Measurements from ENCODE around the gene LENEP. TPM values are rescaled to one million over a fixed set of nuclear protein-coding genes. Genes with fewer than 3 reads are reported as not detected.
A peak's percentile ranks its signal among the peaks of the same experiment; 100 is the strongest.

The LENEP gene
- total RNA-seq, 1 experiment from 2014 or later = 2.8 TPM

- Histone ChIP-seq H3K23me2 (ENCODE audit: insufficient read length, low read depth, low read length, poor library complexity, severe bottlenecking) (peaks cover 4% of the 10 kb centered on the region), H3T11ph (ENCODE audit: low read length) (no peak overlapping the region), H3K14ac (ENCODE audit: insufficient read depth, low read length) (no peak overlapping the region), H3K4me1 (ENCODE audit: insufficient read depth, low read length) (no peaks in the 10 kb centered on the region; the same call in 1 of the 2 replicates), H3K27ac (ENCODE audit: insufficient read length, low read depth, low read length) (no peak overlapping the region), H3K9ac (ENCODE audit: extremely low read depth, insufficient read length, low read length) (no peak overlapping the region), H4K8ac (replicated peaks; ENCODE audit: insufficient read length, low read depth, low read length) (no peak overlapping the region), H2AFZ (ENCODE audit: low read length) (no peak overlapping the region), H3K56ac (ENCODE audit: insufficient read length, low read depth, low read length) (no peak overlapping the region), H3K79me1 (ENCODE audit: insufficient read depth, low read depth, low read length, poor library complexity, severe bottlenecking) (no peaks in the 10 kb centered on the region), H4K5ac (ENCODE audit: insufficient read length, low read depth, low read length) (no peak overlapping the region), H2BK12ac (ENCODE audit: insufficient read length, low read depth, low read length) (no peak overlapping the region), H3K4ac (ENCODE audit: low read depth, low read length) (no peak overlapping the region), H2BK120ac (ENCODE audit: low read depth, low read length, poor library complexity, severe bottlenecking) (no peak overlapping the region), H3K18ac (ENCODE audit: insufficient read length, low read depth, low read length) (no peak overlapping the region), H3K23ac (ENCODE audit: insufficient read length, low read depth, low read length) (no peak overlapping the region), H4K91ac (ENCODE audit: insufficient read length, low read depth, low read length) (no peak overlapping the region), H2BK20ac (ENCODE audit: low read depth, low read length, poor library complexity, severe bottlenecking) (no peak overlapping the region), H3K9me3 (ENCODE audit: control insufficient read depth, low read depth, low read length) (no peaks in the 10 kb centered on the region), H4K20me1 (ENCODE audit: control insufficient read depth, insufficient read depth, insufficient read length) (no peaks in the 10 kb centered on the region), H3K4me2 (ENCODE audit: insufficient read depth, insufficient read length, low read length) (no peak overlapping the region), H2AK5ac (ENCODE audit: insufficient read length, low read length) (no peak overlapping the region), H2BK5ac (ENCODE audit: insufficient read length, low read length) (no peak overlapping the region), H3K27me3 (ENCODE audit: insufficient read depth, low read length) (no peaks in the 10 kb centered on the region), H3K79me2 (ENCODE audit: insufficient read depth, low read length) (no peaks in the 10 kb centered on the region), H2BK15ac (ENCODE audit: low read depth, low read length) (no peak overlapping the region)
- H3K4me3 Mint-ChIP-seq = no peak overlapping the region
- H3K9me3 Mint-ChIP-seq = peaks cover 0 to 2% of the 10 kb centered on the region in 2 experiments; a peak in 2 of 5 replicates
- peaks cover 3% of the 10 kb centered on the region for H3K27me3 Mint-ChIP-seq (ENCODE audit: low read depth)
- DNase-seq = peak; percentile 22
- peaks cover 8 to 20% of the 10 kb centered on the region in 2 experiments for H3K4me1 Mint-ChIP-seq
- TF ChIP-seq CTCF (conservative IDR thresholded peaks at IDR 0.05) = no peak
- no CpG with 5 or more reads among the region's 3 CpGs for WGBS (ENCODE audit: extremely low coverage, insufficient read length, low lambda C conversion rate)
- peaks cover 10 to 20% (median 17%) of the 10 kb centered on the region in 3 experiments; a peak in 6 of 7 replicates for H3K36me3 Mint-ChIP-seq (ENCODE audit: insufficient read depth in 1 of 3, low read depth in 3 of 3)
- H3K27ac Mint-ChIP-seq = no peak overlapping the region
These were observed 1.2 kb downstream of the LENEP start for GRCh38 chr1:154994591-154994990.
